GM12872 (cell line): Measurements from ENCODE around the gene AMIGO3.

Experiments
- TF ChIP-seq, protein P1 (sequence below): IDR thresholded peaks from 3 replicates; pipeline ENCODE4 v1.5.1; 2011; ENCODE audit warnings: low read depth, mild to moderate bottlenecking, low read length, moderate library complexity; ENCODE audit not compliant: insufficient read depth

AMIGO3 gene

DNA sequence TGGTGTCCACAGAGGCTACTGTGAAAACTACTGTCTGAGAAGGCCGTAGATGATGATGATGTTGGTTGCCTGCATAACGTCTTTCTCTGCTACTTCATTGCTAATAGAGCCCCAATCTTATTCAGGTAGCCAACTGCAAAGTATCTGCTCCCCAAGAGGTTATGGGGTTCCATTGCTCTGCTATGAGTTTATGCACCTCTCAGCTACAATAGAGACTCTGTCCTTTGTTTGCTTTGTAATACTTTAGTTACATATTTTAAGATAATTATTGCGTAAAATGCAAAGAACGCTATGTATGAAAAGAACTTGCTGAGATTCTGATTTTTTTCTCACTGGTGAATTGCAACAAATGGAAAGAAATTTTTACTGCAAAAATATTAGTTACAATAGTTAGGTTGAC is 32.0 kb upstream of the AMIGO3 start:
- TF ChIP-seq, protein P1, sequence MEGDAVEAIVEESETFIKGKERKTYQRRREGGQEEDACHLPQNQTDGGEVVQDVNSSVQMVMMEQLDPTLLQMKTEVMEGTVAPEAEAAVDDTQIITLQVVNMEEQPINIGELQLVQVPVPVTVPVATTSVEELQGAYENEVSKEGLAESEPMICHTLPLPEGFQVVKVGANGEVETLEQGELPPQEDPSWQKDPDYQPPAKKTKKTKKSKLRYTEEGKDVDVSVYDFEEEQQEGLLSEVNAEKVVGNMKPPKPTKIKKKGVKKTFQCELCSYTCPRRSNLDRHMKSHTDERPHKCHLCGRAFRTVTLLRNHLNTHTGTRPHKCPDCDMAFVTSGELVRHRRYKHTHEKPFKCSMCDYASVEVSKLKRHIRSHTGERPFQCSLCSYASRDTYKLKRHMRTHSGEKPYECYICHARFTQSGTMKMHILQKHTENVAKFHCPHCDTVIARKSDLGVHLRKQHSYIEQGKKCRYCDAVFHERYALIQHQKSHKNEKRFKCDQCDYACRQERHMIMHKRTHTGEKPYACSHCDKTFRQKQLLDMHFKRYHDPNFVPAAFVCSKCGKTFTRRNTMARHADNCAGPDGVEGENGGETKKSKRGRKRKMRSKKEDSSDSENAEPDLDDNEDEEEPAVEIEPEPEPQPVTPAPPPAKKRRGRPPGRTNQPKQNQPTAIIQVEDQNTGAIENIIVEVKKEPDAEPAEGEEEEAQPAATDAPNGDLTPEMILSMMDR: no peak

DNA sequence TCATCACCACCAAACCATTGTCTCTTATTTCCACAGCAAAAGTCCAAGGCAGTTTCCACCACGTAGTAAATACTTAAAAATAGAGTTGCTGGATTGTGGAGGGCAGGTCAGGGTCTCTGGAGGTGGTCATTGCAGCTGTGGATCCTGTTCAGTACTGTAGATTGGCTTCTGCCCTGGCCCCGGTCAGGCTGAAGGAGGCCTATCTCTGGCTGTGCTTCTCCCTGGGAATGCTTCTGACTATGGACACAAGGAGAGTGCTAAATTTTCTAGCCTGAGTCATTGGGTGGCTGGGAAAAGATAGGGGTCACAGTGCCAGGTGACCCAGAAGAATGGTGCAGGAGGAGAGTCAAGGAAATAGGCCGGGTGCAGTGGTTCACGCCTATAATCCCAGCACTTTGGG is 30.6 kb upstream of the AMIGO3 start:
- TF ChIP-seq, protein P1: no peak

DNA sequence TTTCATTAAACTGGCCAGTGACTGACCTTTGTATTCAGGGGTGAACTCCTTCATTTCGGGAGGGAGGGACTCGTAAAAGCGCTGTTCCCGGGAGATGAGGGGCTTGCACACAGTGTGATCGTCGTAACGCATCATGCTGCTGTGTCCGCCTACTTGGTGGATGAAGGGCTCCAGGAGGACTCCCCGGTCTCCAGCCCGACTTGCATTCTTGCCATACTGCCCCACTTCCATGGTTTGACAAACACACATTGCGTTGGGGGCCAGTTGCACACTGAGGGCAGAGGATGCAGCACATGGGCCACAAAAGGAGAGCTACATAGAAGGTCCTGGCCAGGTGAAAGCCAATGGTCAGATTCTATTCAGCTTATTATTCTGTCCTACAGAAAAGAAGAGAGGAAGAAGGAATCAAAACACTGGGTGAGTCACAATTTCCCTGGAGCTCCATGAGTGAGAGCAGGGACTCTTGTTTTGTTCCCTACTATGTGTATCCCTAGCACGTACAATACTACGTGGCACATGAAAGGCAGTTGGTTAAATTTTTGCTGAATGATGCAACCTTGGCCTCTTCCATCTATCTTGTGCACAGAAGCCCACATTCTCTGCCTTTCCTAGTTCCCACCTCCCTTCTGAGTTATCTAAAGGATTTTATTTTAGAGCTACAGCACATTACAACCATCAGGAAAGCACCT is 28.5 kb upstream of the AMIGO3 start:
- TF ChIP-seq, protein P1: no peak

DNA sequence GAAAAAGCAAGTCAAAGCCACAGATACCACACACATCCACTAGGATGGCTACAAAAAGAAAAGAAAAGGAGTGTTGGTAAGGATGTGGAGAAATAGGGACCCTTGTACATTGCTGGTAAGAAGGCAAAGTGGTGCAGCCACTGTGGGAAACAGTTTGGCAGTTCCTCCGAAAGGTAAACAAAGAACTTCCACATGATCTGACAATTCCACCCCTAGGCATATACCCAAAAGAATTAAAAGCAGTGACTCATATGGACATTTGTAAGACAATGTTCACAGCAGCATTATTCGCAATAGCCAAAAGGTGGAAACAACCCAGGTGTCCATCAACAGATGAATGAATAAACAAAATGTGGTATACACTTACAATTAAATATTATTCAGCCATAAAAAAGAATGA is 26.5 kb upstream of the AMIGO3 start:
- TF ChIP-seq, protein P1: no peak

DNA sequence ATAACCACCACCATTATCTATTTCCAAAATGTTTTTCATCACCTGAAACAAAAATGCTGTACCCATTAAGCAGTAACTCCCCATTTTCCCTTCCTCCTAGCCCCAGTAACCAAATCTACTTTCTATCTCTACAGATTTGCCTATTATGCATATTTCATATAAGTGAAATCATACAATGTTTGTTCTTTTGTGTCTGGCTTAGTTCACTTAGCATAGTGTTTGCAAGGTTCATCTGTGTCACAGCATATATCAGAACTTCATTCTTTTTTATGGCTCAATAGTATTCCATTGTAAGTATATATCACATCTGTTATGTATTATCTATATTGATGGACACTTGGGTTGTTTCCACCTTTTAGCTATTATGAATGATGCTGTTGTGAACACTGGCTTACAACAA is 20.9 kb upstream of the AMIGO3 start:
- TF ChIP-seq, protein P1: no peak

DNA sequence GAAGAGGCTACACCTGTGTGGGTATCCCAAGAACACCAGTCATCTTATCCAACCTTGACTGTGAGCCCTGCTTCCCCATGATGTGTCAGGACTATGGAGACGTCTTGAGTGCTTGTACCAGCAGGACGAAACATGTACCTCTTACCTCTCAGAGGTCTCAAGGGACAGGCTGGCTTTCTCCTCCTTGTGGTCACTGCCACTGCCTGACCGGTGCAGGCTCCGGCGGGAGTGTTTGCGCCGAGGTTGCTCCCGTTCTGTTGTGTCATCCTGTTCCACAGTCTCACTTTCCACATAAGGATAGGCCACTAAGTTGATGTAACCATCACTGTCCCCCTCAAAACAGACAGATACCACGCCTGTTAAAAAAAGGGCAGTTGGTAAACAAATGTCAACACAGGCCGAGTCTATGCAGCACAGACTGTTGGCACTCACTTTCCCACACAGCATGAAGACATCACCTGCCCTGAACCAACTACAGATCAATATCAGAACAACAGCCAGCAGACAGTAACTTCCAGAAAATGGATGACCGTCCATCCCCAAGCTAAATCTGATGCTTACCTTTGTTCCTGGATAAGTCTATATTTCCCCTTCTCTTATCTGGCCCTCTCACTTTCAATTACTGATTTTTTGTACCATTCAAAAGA is 18.7 kb upstream of the AMIGO3 start:
- TF ChIP-seq, protein P1: no peak

DNA sequence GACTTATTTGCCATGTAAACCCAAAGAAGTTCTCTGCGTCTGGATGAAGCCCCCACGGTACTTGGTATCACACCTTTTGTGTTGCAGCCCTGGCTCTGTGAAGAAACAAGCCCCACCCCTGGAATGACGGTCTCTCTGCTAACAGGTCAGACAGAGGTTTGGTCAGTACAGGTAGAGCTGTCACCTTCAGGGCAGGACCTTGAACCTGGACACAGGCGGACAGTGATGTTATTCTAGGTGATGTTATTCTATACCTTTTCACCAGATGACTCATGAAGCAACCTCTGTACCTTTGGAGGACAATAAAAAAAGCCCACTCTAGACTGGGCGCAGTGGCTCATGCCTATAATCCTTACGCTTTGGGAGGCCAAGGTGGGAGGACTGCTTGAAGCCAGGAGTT is 15.3 kb upstream of the AMIGO3 start:
- TF ChIP-seq, protein P1: no peak
